Measurements from ENCODE around the gene CYP4A22. TPM values are rescaled to one million over a fixed set of nuclear protein-coding genes. Genes with fewer than 3 reads are reported as not detected.
"Not testable (repeated sequence)": the region's sequence is repeated elsewhere in the genome, so short reads cannot be mapped to it uniquely, and the experiment has no call there.

CYP4A22 gene
- total RNA-seq: not detected

GRCh38 chr1:47137198-47137597, at the start of gene CYP4A22:
TSS of gene CYP4A22 (plus strand) at chr1:47137441. CDS start at chr1:47137486, 45 bp downstream.
- Histone ChIP-seq H3K9me3 (no peaks in the 10 kb centered on the region), H3K36me3 (no peaks in the 10 kb centered on the region), H3K4me1 (replicated peaks) (no peaks in the 10 kb centered on the region), H3K27me3 (replicated peaks; ENCODE audit: insufficient read depth) (no peaks in the 10 kb centered on the region), H3K4me3 (no peak within 1 kb of the TSS), H3K27ac (no peak within 1 kb of the TSS)
- DNase-seq (ENCODE audit: low spot score): no peak
- TF ChIP-seq CTCF (IDR thresholded peaks at IDR 0.05) (no peak), POLR2A (IDR thresholded peaks at IDR 0.05) (no peak), POLR2AphosphoS5 (IDR thresholded peaks at IDR 0.05) (no peak)
- whole genome bisulfite sequencing: 88% methylated on average over 4 of the region's 4 CpGs
- intact Hi-C loops (cut with DNase I): no loop called here

GRCh38 chr1:47089356-47089755, 47.9 kb upstream of the CYP4A22 start:
- intact Hi-C loops (cut with DNase I); H3K4me3 ChIP-seq; H3K27me3 ChIP-seq (replicated peaks; ENCODE audit: insufficient read depth); H3K27ac ChIP-seq; H3K36me3 ChIP-seq; H3K9me3 ChIP-seq; H3K4me1 ChIP-seq (replicated peaks): not testable (repeated sequence)
- 12% methylated on average over 3 of the region's 3 CpGs for WGBS
- DNase-seq (ENCODE audit: low spot score): peak; percentile 19
- TF ChIP-seq CTCF (IDR thresholded peaks at IDR 0.05): peak; percentile 17 to 71 (median 51)

- H3K4me1 ChIP-seq (replicated peaks); H3K27ac ChIP-seq; H3K4me3 ChIP-seq; intact Hi-C loops (cut with DNase I); H3K9me3 ChIP-seq; H3K36me3 ChIP-seq; H3K27me3 ChIP-seq (replicated peaks; ENCODE audit: insufficient read depth); DNase-seq (ENCODE audit: low spot score): not testable (repeated sequence)
- TF ChIP-seq CTCF (IDR thresholded peaks at IDR 0.05): peak in 1 of 4 experiments; percentile 15
- 29% methylated on average over 3 of the region's 3 CpGs for WGBS
These were observed 45.8 kb upstream of the CYP4A22 start for GRCh38 chr1:47091476-47091875.

- TF ChIP-seq CTCF (IDR thresholded peaks at IDR 0.05) (no peak), POLR2AphosphoS5 (IDR thresholded peaks at IDR 0.05) (no peak), POLR2A (IDR thresholded peaks at IDR 0.05) (no peak)
- intact Hi-C loops (cut with DNase I): no loop called here
- Histone ChIP-seq H3K4me3 (no peak overlapping the region), H3K9me3 (no peaks in the 10 kb centered on the region), H3K27ac (no peak overlapping the region), H3K27me3 (replicated peaks; ENCODE audit: insufficient read depth) (no peaks in the 10 kb centered on the region), H3K4me1 (replicated peaks) (no peaks in the 10 kb centered on the region), H3K36me3 (no peaks in the 10 kb centered on the region)
- 85% methylated on average over 3 of the region's 3 CpGs for WGBS
- no peak for DNase-seq (ENCODE audit: low spot score)
These were observed 32.4 kb upstream of the CYP4A22 start for GRCh38 chr1:47104816-47105215.

- Histone ChIP-seq H3K27ac (no peak overlapping the region), H3K4me3 (no peak overlapping the region), H3K27me3 (replicated peaks; ENCODE audit: insufficient read depth) (no peaks in the 10 kb centered on the region), H3K9me3 (no peaks in the 10 kb centered on the region), H3K4me1 (replicated peaks) (no peaks in the 10 kb centered on the region), H3K36me3 (no peaks in the 10 kb centered on the region)
- 93% methylated on average over 3 of the region's 3 CpGs for WGBS
- intact Hi-C loops (cut with DNase I): no loop called here
- no peak for TF ChIP-seq POLR2AphosphoS5 (IDR thresholded peaks at IDR 0.05)
- TF ChIP-seq CTCF (IDR thresholded peaks at IDR 0.05): no peak
- DNase-seq (ENCODE audit: low spot score): no peak
These were observed 30.4 kb upstream of the CYP4A22 start for GRCh38 chr1:47106792-47107191.

GRCh38 chr1:47107851-47108574, 29.2 kb upstream of the CYP4A22 start:
- H3K27ac ChIP-seq; H3K9me3 ChIP-seq; H3K4me1 ChIP-seq (replicated peaks); DNase-seq (ENCODE audit: low spot score); H3K36me3 ChIP-seq; intact Hi-C loops (cut with DNase I); H3K27me3 ChIP-seq (replicated peaks; ENCODE audit: insufficient read depth); H3K4me3 ChIP-seq: not testable (repeated sequence)
- 67% methylated on average over 8 of the region's 10 CpGs for WGBS

- DNase-seq (ENCODE audit: low spot score); intact Hi-C loops (cut with DNase I): not testable (repeated sequence)
These were observed 27.8 kb upstream of the CYP4A22 start for GRCh38 chr1:47109482-47109881.

More at GRCh38 chr1:47109482-47109881, 27.8 kb upstream of the CYP4A22 start:
- H3K27ac ChIP-seq; H3K27me3 ChIP-seq (replicated peaks; ENCODE audit: insufficient read depth); H3K36me3 ChIP-seq; H3K4me3 ChIP-seq; H3K4me1 ChIP-seq (replicated peaks); H3K9me3 ChIP-seq: not testable (repeated sequence)
